ENCODE data around the gene MUC4.

The MUC4 gene

GRCh38 chr3:195805181-195805580, 6.5 kb downstream of the MUC4 start:
- DNase-seq (ENCODE audit: low read depth), result no peak
- H3K4me3 ChIP-seq (ENCODE audit: low read depth, low read length), result no peak overlapping the region
- TF ChIP-seq CTCF (IDR thresholded peaks at IDR 0.05; ENCODE audit: low read depth, low read length), result no peak
- TF ChIP-seq MYC (IDR thresholded peaks at IDR 0.05; ENCODE audit: low read depth, low read length), result no peak
- no peak for TF ChIP-seq POLR2A (IDR thresholded peaks at IDR 0.05; ENCODE audit: extremely low read depth, insufficient read length)
- TF ChIP-seq MAX (IDR thresholded peaks at IDR 0.05; ENCODE audit: low read depth, low read length), result no peak

DNA sequence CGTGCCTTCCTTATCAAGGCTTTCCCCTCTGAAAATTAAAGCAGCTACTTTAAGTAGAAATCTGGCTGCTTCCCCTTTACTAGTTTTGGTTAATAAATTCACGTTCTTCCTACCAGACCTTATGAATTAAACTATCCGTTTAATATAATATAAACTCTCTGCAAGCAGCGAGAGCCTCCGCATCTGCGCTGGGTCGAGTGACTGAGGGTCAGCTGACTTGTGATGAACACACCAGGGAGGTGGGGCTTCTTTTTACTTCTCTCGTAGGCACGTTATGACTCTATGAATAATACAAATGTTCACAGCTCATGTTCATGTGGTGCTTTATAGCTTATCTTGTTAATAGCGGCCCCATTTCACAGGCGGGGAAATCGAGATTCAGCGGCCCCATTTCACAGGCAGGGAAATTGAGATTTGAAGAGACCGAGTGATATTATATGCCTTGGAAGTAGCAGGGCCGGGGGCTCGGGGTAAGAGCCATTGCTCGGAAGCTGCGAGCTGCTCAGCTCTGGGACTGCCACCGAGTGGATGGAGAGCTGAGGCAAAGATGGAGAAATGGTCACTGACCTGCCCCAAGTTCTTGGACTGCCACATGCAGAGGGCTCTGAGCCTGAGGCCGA, 8.3 kb downstream of the MUC4 start:
- TF ChIP-seq MAX (IDR thresholded peaks at IDR 0.05; ENCODE audit: low read depth, low read length), result no peak
- no peak for TF ChIP-seq POLR2A (IDR thresholded peaks at IDR 0.05; ENCODE audit: extremely low read depth, insufficient read length)
- no peak for TF ChIP-seq CTCF (IDR thresholded peaks at IDR 0.05; ENCODE audit: low read depth, low read length)
- TF ChIP-seq MYC (IDR thresholded peaks at IDR 0.05; ENCODE audit: low read depth, low read length), result no peak
- no peak overlapping the region for H3K4me3 ChIP-seq (ENCODE audit: low read depth, low read length)
- no peak for DNase-seq (ENCODE audit: low read depth)

GRCh38 chr3:195802795-195803194, 8.9 kb downstream of the MUC4 start:
- TF ChIP-seq CTCF (IDR thresholded peaks at IDR 0.05; ENCODE audit: low read depth, low read length) (no peak), POLR2A (IDR thresholded peaks at IDR 0.05; ENCODE audit: extremely low read depth, insufficient read length) (no peak), MAX (IDR thresholded peaks at IDR 0.05; ENCODE audit: low read depth, low read length) (no peak), MYC (IDR thresholded peaks at IDR 0.05; ENCODE audit: low read depth, low read length) (no peak)
- no peak for DNase-seq (ENCODE audit: low read depth)
- no peak overlapping the region for H3K4me3 ChIP-seq (ENCODE audit: low read depth, low read length)

DNA sequence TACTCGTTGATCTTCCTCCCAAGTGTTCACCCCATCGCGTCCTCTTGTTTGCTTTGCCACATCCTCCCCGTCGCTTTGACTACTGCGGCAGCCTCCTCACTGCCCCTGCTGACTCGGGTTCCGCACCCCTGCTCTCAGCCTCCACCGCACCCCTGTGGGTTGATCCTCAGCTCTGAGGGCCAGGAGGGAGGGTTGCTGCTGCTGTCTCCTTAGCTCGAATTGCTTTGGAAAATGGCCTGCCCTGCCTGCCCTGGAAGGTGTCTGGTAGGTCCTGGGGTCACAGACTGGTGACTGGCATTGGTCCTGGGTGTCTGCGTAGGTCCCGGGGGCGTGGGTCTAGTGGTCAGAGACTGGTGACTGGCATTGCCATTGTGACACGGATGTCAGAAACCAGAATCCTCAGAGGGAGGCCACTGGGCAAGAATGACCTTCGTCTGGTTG, 9.4 kb downstream of the MUC4 start:
- TF ChIP-seq POLR2A (IDR thresholded peaks at IDR 0.05; ENCODE audit: extremely low read depth, insufficient read length), result no peak
- no peak for TF ChIP-seq MAX (IDR thresholded peaks at IDR 0.05; ENCODE audit: low read depth, low read length)
- TF ChIP-seq CTCF (IDR thresholded peaks at IDR 0.05; ENCODE audit: low read depth, low read length), result no peak
- no peak overlapping the region for H3K4me3 ChIP-seq (ENCODE audit: low read depth, low read length)
- DNase-seq (ENCODE audit: low read depth), result no peak

GRCh38 chr3:195801251-195802183, 10.2 kb downstream of the MUC4 start:
- TF ChIP-seq CTCF (IDR thresholded peaks at IDR 0.05; ENCODE audit: low read depth, low read length), result no peak
- no peak for TF ChIP-seq MYC (IDR thresholded peaks at IDR 0.05; ENCODE audit: low read depth, low read length)
- no peak for TF ChIP-seq MAX (IDR thresholded peaks at IDR 0.05; ENCODE audit: low read depth, low read length)
- TF ChIP-seq POLR2A (IDR thresholded peaks at IDR 0.05; ENCODE audit: extremely low read depth, insufficient read length), result no peak
- H3K4me3 ChIP-seq (ENCODE audit: low read depth, low read length), result no peak overlapping the region
- no peak for DNase-seq (ENCODE audit: low read depth)
